Hepatocyte (in vitro differentiated cells): ENCODE measurements around the gene ALPI. TPM values are rescaled to one million over a fixed set of nuclear protein-coding genes. Genes with fewer than 3 reads are reported as not detected.

Experiments
- DNase-seq: peaks from one replicate; pipeline ENCODE4 v3.0.0-alpha.2; 2016; ENCODE audit warnings: low spot score
- H2AFZ ChIP-seq: fragments of 200-600 bp; sonication (generic); 2 replicates; pipeline ENCODE4 v1.6.0; 2016; ENCODE audit warnings: antibody characterized with exemption, mild to moderate bottlenecking
- H3K27ac ChIP-seq: fragments of 200-600 bp; sonication (generic); 2 replicates; pipeline ENCODE4 v1.5.1; 2016; ENCODE audit warnings: mild to moderate bottlenecking
- H3K27me3 ChIP-seq: fragments of 200-600 bp; sonication (generic); 2 replicates; pipeline ENCODE4 v1.6.1; 2016
- H3K36me3 ChIP-seq: fragments of 200-600 bp; sonication (generic); replicated peaks from 2 replicates; pipeline ENCODE4 v1.5.1; 2016; ENCODE audit warnings: low read depth; ENCODE audit not compliant: insufficient read depth
- H3K4me1 ChIP-seq: fragments of 200-600 bp; sonication (generic); 2 replicates; pipeline ENCODE4 v1.5.1; 2016; ENCODE audit warnings: mild to moderate bottlenecking, moderate library complexity; ENCODE audit not compliant: insufficient read depth
- H3K4me2 ChIP-seq: fragments of 200-600 bp; sonication (generic); 2 replicates; pipeline ENCODE4 v1.6.0; 2016
- H3K4me3 ChIP-seq: fragments of 200-600 bp; sonication (generic); 2 replicates; pipeline ENCODE4 v1.5.1; 2016; ENCODE audit warnings: mild to moderate bottlenecking
- H3K79me2 ChIP-seq: fragments of 200-600 bp; sonication (generic); 2 replicates; pipeline ENCODE4 v1.6.0; 2017; ENCODE audit warnings: mild to moderate bottlenecking
- H3K9me2 ChIP-seq: fragments of 200-600 bp; sonication (generic); replicated peaks from 2 replicates; pipeline ENCODE4 v1.6.0; 2017; ENCODE audit warnings: mild to moderate bottlenecking; ENCODE audit not compliant: insufficient read depth
- H3K9me3 ChIP-seq: fragments of 200-600 bp; sonication (generic); 2 replicates; pipeline ENCODE4 v1.5.1; 2016; ENCODE audit warnings: low read depth, mild to moderate bottlenecking
- H4K20me1 ChIP-seq: fragments of 200-600 bp; sonication (generic); 2 replicates; pipeline ENCODE4 v1.6.0; 2016; ENCODE audit warnings: mild to moderate bottlenecking; ENCODE audit not compliant: insufficient read depth, poor library complexity, severe bottlenecking
- CTCF ChIP-seq: fragments of 200-600 bp; sonication (generic); IDR thresholded peaks from 2 replicates; pipeline ENCODE4 v1.5.1; 2016; ENCODE audit warnings: antibody characterized with exemption, mild to moderate bottlenecking; ENCODE audit not compliant: poor library complexity
- EZH2 ChIP-seq: fragments of 200-600 bp; sonication (generic); IDR thresholded peaks from 2 replicates; pipeline ENCODE4 v1.6.1; 2016; ENCODE audit warnings: antibody characterized with exemption, mild to moderate bottlenecking, borderline replicate concordance
- EZH2phosphoT487 ChIP-seq: fragments of 200-600 bp; sonication (generic); IDR thresholded peaks from one replicate; pipeline ENCODE4 v1.6.1; 2018; ENCODE audit warnings: antibody characterized with exemption, mild to moderate bottlenecking, low read depth, moderate library complexity; ENCODE audit not compliant: unreplicated experiment, severe bottlenecking
- WGBS: methylation state at CpG from one replicate; pipeline ENCODE4 v1.1.6; 2016; ENCODE audit warnings: low lambda C conversion rate; ENCODE audit errors: missing lambda C conversion rate; 5-methylcytosine and 5-hydroxymethylcytosine counted together
- polyA plus RNA-seq: library from polyadenylated mRNA; unstranded; fragments of >200 nt; fragmentation: Nextera tagmentation; extraction: Ambion mirVana; gene quantifications from 2 replicates; pipeline ENCODE4 v1.2.1, GENCODE V29; 2016
- total RNA-seq: library from RNA; depleted of rRNA; stranded (reverse); fragments of >200 nt; gene quantifications from 2 replicates; pipeline ENCODE4 v1.2.3, GENCODE V29; 2014

ALPI gene
- total and polyA plus RNA-seq, 2 experiments from 2014 or later, result 3.5 to 3.9 TPM

GRCh38 chr2:232485757-232486557 is 30.0 kb downstream of the ALPI start:
- 5% methylated on average over 103 of the region's 111 CpGs for WGBS
- DNase-seq, result no peak
- no peaks in the 10 kb centered on the region for H4K20me1 ChIP-seq
- H3K36me3 ChIP-seq, result no peaks in the 10 kb centered on the region
- no peaks in the 10 kb centered on the region for H3K9me2 ChIP-seq
- H3K4me2 ChIP-seq, result peak overlapping the region; percentile 84
- no peaks in the 10 kb centered on the region for H3K79me2 ChIP-seq
- peaks cover 6% of the 10 kb centered on the region for H3K4me1 ChIP-seq
- H3K9me3 ChIP-seq, result no peaks in the 10 kb centered on the region
- H2AFZ ChIP-seq, result peak overlapping the region; percentile 40
- no peak overlapping the region for H3K4me3 ChIP-seq
- TF ChIP-seq EZH2, result peak; percentile 83
- peak; percentile 26 for TF ChIP-seq EZH2phosphoT487
- no peak for TF ChIP-seq CTCF
- H3K27ac ChIP-seq, result no peak overlapping the region
- H3K27me3 ChIP-seq, result peaks cover 68% of the 10 kb centered on the region

GRCh38 chr2:232486558-232487384 is 30.8 kb downstream of the ALPI start:
- Histone ChIP-seq H2AFZ (peak overlapping the region; percentile 26), H4K20me1 (no peaks in the 10 kb centered on the region), H3K27me3 (peaks cover 68% of the 10 kb centered on the region), H3K36me3 (no peaks in the 10 kb centered on the region), H3K4me1 (peaks cover 6% of the 10 kb centered on the region), H3K4me2 (peak overlapping the region; percentile 84), H3K9me2 (no peaks in the 10 kb centered on the region), H3K9me3 (no peaks in the 10 kb centered on the region), H3K4me3 (no peak overlapping the region), H3K79me2 (no peaks in the 10 kb centered on the region), H3K27ac (no peak overlapping the region)
- 13% methylated on average over 54 of the region's 74 CpGs for WGBS
- no peak for TF ChIP-seq EZH2phosphoT487
- no peak for TF ChIP-seq EZH2
- DNase-seq, result no peak

GRCh38 chr2:232487385-232488096 is 31.6 kb downstream of the ALPI start, which contains the start of gene ECEL1:
ECEL1 (minus strand) TSS chr2:232487834; CDS start chr2:232486653, 1,181 bp downstream.
- Histone ChIP-seq H2AFZ (peak within 1 kb of the TSS; percentile 26), H3K4me1 (peaks cover 6% of the 10 kb centered on the region), H3K79me2 (no peaks in the 10 kb centered on the region), H3K9me2 (no peaks in the 10 kb centered on the region), H3K9me3 (no peaks in the 10 kb centered on the region), H3K4me3 (peak within 1 kb of the TSS; percentile 26), H3K27ac (no peak within 1 kb of the TSS), H3K27me3 (peaks cover 68% of the 10 kb centered on the region), H3K4me2 (peak within 1 kb of the TSS; percentile 84), H4K20me1 (no peaks in the 10 kb centered on the region), H3K36me3 (no peaks in the 10 kb centered on the region)
- TF ChIP-seq EZH2 (peak; percentile 70), EZH2phosphoT487 (peak; percentile 38), CTCF (no peak)
- no peak for DNase-seq
- WGBS, result 4% methylated on average over 60 of the region's 102 CpGs
